Right lobe of liver (tissue), 6 donors: ENCODE measurements around the gene SRPK2. TPM values are rescaled to one million over a fixed set of nuclear protein-coding genes. Genes with fewer than 3 reads are reported as not detected.

Source experiments
- ATAC-seq, 4 donors: fragments of 200-7000 bp; cut with Tn5 transposase; one replicate each; pipeline ENCODE4 v1.9.1; 2020; ENCODE audit warnings: mild to moderate bottlenecking in 4 of 4, moderate library complexity in 4 of 4
- DNase-seq, 3 donors: peaks; one replicate each; pipeline ENCODE4 v3.0.0-alpha.2; 2020
- H3K27ac ChIP-seq, 3 donors: fragments of 200-600 bp; one replicate each; pipeline ENCODE4 v1.8.0; 2022
- H3K27me3 ChIP-seq, 2 donors: fragments of 200-600 bp; one replicate each; pipeline ENCODE4 v1.8.0; 2022
- H3K36me3 ChIP-seq, 4 donors: fragments of 200-600 bp; sonication (generic) in 1 of 4; one replicate each; pipeline versions ENCODE4 v1.5.1 to v1.8.0; 2017 to 2022; ENCODE audit warnings: control low read depth in 1 of 4
- H3K4me1 ChIP-seq, 4 donors: fragments of 200-600 bp; sonication (generic) in 1 of 4; one replicate each; pipeline versions ENCODE4 v1.5.1 to v1.8.0; 2017 to 2022; ENCODE audit warnings: control low read depth in 1 of 4
- H3K4me3 ChIP-seq, 3 donors: fragments of 200-600 bp; one replicate each; pipeline ENCODE4 v1.8.0; 2022
- H3K9me3 ChIP-seq, 4 donors: fragments of 200-600 bp; sonication (generic) in 1 of 4; one replicate each; pipeline versions ENCODE4 v1.5.1 to v1.8.0; 2017 to 2022; ENCODE audit warnings: control low read depth in 1 of 4
- POLR2A ChIP-seq: fragments of 450-650 bp; IDR thresholded peaks from one replicate; pipeline ENCODE4 v1.6.1; 2017; ENCODE audit warnings: antibody characterized with exemption, mild to moderate bottlenecking
- WGBS: methylation state at CpG from one replicate; pipeline ENCODE4 v1.1.6; 2018; ENCODE audit warnings: low coverage, low lambda C conversion rate; ENCODE audit not compliant: insufficient coverage; ENCODE audit errors: missing lambda C conversion rate; 5-methylcytosine and 5-hydroxymethylcytosine counted together
- intact Hi-C, 2 donors: fragments of 100-400 bp; cut with DNase I; formaldehyde crosslinking; loops; one replicate each; pipeline versions ENCODE4 v1.11.2 to v1.14.1; 2022
- total RNA-seq, 6 experiments: library from RNA; depleted of rRNA in 2 of 6; stranded (reverse); fragments of >200 nt in 2 of 6; fragmentation: NEBNext Ultra II Directional in 3 of 6; extraction: Animal tissue kit (Norgen Biotek cat#: 25700) in 3 of 6; gene quantifications; one replicate each; pipeline versions ENCODE4 v1.1.0 to v1.2.4, GENCODE V29; 2016 to 2023
- TF ChIP-seq, protein P1 (sequence below), 4 donors: fragments of 200-600 bp in 3 of 4; fragments of 450-650 bp in 1 of 4; IDR thresholded peaks; one replicate each; pipeline versions ENCODE4 v1.5.1 to v1.8.0; 2016 to 2022; ENCODE audit warnings: antibody characterized with exemption in 4 of 4, mild to moderate bottlenecking in 2 of 4
- donor health status: DM: no; HTN: yes; CAD: no.
- donor health status: DM: no; HTN: no; CAD: no.
- donor health status: DM: no; HTN: no; CAD: no.
- donor health status: DM: no; HTN: yes; CAD: no.
- donor health status: DM: no; HTN: yes; CAD: no.

Gene SRPK2
- total RNA-seq, 6 experiments from 2014 or later: 15.5 to 21.1 (median 18.2) TPM

DNA sequence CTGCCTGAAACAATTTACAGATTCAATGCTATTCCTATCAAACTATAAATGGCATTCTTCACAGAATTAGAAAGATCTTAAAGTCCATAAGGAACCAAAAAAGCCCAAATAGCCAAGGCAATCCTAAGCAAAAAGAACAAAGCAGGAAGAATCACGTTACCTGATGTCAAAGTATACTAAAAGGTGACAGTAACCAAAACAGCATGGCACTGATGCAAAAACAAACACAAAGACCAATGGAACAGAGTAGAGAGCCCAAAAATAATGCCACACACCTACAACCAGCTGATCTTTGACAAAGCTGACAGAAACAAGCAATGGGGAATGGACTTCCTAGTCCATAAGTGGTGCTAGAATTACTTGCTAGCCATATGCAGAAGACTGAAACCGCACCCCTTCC lies 208.7 kb downstream of the SRPK2 start:
- Histone ChIP-seq H3K27me3 (no peaks in the 10 kb centered on the region), H3K27ac (no peak overlapping the region), H3K36me3 (no peaks in the 10 kb centered on the region), H3K4me1 (peaks cover 0 to 6% (median 0%) of the 10 kb centered on the region in 4 donors), H3K4me3 (no peak overlapping the region), H3K9me3 (no peaks in the 10 kb centered on the region)
- TF ChIP-seq, protein P1, sequence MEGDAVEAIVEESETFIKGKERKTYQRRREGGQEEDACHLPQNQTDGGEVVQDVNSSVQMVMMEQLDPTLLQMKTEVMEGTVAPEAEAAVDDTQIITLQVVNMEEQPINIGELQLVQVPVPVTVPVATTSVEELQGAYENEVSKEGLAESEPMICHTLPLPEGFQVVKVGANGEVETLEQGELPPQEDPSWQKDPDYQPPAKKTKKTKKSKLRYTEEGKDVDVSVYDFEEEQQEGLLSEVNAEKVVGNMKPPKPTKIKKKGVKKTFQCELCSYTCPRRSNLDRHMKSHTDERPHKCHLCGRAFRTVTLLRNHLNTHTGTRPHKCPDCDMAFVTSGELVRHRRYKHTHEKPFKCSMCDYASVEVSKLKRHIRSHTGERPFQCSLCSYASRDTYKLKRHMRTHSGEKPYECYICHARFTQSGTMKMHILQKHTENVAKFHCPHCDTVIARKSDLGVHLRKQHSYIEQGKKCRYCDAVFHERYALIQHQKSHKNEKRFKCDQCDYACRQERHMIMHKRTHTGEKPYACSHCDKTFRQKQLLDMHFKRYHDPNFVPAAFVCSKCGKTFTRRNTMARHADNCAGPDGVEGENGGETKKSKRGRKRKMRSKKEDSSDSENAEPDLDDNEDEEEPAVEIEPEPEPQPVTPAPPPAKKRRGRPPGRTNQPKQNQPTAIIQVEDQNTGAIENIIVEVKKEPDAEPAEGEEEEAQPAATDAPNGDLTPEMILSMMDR (IDR thresholded peaks at IDR 0.05): no peak
- no peak for TF ChIP-seq POLR2A
- 94% methylated on average over 2 of the region's 2 CpGs for WGBS
- intact Hi-C loops: no loop called here
- no peak for DNase-seq
- ATAC-seq: no peak

DNA sequence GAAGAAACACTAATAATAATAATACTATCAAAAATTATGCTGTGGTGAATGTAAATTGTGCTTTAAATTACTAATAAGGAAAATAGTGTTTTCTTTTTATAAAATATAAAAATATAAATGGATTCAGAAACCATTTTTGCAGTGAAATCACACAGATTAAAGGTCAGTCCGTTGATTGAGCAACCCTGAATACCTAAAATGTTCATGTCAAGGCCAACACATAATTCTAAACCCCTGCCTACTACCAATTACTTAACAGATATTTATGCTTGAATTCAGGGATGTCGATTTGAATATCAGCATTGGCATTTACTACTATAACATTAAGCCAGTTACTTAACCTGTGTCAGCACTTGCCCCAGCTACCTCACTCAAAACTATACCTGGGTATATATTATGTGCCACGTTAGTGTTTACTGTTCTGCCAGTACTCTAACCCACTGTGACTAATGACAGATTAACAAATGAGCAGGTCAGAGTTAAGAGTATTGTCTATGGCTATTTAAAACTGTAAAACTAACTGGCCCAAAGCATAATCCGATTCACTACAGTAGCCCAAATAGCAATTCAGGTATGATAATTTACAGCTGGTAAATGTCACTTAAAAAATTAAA lies 209.7 kb downstream of the SRPK2 start:
- Histone ChIP-seq H3K4me1 (peaks cover 0 to 6% (median 0%) of the 10 kb centered on the region in 4 donors), H3K9me3 (no peaks in the 10 kb centered on the region), H3K27ac (no peak overlapping the region), H3K4me3 (no peak overlapping the region), H3K36me3 (no peaks in the 10 kb centered on the region), H3K27me3 (no peaks in the 10 kb centered on the region)
- DNase-seq: no peak
- intact Hi-C loops: no loop called here
- TF ChIP-seq, protein P1 (IDR thresholded peaks at IDR 0.05): no peak
- no peak for TF ChIP-seq POLR2A
- 50% methylated on average over 4 of the region's 4 CpGs for WGBS
- peak; percentile 69 to 81 (median 76) for ATAC-seq

DNA sequence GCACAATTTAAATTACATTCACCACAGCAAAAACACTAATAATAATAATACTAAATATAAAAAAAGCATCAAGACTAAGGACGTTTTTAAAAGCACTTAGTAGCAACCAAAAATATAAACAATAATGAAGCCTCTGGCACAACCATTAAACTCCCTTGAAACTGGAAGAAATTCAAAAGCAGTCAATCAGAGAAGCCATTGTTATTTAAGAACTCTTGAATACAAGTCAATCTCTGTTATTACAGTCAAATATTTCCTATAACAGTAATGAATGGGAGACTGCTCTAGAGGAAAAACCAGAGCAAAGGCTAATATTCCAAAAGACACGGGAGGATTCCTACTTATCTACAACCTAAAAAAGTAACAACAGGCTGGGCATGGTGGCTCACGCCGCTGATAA lies 210.5 kb downstream of the SRPK2 start:
- Histone ChIP-seq H3K4me3 (no peak overlapping the region), H3K4me1 (peaks cover 0 to 6% (median 0%) of the 10 kb centered on the region in 4 donors), H3K9me3 (no peaks in the 10 kb centered on the region), H3K27ac (no peak overlapping the region), H3K27me3 (no peaks in the 10 kb centered on the region), H3K36me3 (no peaks in the 10 kb centered on the region)
- DNase-seq (no peak), ATAC-seq (no peak)
- TF ChIP-seq, protein P1 (IDR thresholded peaks at IDR 0.05): no peak
- TF ChIP-seq POLR2A: no peak
- intact Hi-C loops: no loop called here
- 51% methylated on average over 2 of the region's 4 CpGs for WGBS

DNA sequence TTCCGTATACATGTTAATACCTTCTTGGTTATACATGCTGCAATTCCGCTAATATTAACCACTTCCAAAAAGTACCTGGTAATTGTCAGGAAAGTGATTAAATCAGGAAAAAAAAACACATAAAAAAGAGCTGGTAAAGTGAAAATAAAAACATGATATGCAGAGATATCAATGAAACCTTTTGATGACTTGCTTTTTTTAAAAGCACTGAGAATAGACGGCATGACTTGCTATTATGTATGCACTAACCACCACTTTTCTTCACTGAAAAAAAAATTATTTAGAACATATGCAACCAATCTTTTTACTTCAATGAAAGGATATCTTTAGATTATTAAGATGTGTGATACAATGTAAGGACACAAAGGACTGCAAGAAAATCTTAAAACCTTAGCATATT lies 211.7 kb downstream of the SRPK2 start:
- Histone ChIP-seq H3K4me1 (peaks cover 0 to 6% (median 0%) of the 10 kb centered on the region in 4 donors), H3K27ac (no peak overlapping the region), H3K36me3 (no peaks in the 10 kb centered on the region), H3K27me3 (no peaks in the 10 kb centered on the region), H3K9me3 (no peaks in the 10 kb centered on the region), H3K4me3 (no peak overlapping the region)
- no peak for TF ChIP-seq POLR2A
- TF ChIP-seq, protein P1 (IDR thresholded peaks at IDR 0.05): no peak
- DNase-seq (no peak), ATAC-seq (no peak)
- WGBS: 90% methylated on average over 3 of the region's 3 CpGs
- intact Hi-C loops: no loop called here
